GM19452 (cell line): ENCODE results near the gene UFD1.

Experiments
- ATAC-seq: cut with Tn5 transposase; IDR thresholded peaks from one replicate; pipeline ENCODE4 v1.9.1; 2021; ENCODE audit not compliant: unreplicated experiment

The UFD1 gene

DNA sequence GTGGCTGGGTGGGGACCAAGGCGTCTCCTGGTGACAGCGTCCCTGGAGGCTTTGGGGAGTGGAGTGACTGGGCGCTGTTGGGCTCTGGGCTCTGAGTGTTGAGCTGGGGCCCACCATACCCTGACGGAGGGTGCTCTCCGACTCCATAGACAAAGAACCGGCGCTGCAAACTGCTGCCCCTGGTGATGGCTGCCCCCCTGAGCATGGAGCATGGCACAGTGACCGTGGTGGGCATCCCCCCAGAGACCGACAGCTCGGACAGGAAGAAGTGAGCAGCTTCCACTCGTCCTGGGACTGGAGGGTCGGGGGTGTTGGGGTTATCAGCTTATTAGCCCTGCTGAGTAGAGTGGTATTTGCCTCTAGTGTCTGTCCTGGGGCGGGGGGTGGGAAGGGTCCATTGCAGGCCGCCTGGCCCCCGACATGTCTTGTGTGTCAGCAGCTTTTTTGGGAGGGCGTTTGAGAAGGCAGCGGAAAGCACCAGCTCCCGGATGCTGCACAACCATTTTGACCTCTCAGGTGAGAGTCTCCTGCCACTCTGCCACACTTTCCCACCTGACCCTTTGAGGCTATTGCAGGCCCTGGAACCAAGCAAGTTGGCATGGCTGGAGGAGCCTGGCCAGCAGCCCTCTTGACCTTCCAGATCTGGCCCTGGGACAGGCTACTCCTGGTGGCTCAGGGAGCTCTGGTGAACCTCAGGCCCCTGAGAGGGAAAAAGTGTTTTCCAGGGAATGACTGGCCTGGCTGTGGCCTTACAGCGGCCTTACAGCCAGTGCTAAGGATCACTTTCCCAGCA is 37.6 kb upstream of the UFD1 start:
- no peak for ATAC-seq

DNA sequence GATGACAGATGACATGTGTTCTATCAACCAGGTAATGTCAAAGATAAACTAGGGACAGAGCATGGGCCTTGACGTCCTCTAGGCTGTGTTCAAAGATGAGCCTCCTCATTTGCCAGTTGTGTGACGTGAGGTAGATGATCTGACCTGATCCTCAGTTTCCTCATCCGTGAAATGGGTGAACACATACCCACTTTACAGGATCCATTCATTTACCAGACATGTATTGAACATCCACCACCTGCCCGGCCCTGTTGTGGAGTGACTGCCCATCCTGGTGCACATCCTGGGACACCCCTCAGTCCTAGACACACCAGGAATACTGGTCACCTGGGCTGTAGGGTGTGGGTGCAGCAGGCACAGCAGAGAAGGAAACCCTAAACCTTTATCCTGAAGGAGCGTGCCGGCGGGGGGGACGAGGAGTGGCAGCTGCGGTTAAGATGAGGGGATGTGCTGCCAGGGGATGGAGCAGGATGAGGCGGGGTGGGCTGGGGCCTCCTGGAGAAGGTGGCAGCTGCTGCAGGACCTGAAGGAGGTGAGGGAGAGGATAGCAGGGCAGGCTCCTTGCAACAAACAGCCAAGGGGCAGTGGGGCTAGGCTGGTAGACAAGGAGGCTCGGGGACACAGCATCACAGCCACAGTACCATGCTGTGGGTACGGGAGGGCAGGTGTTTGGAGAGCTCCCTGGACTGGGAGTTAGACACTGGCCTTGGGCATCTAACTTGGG is 36.8 kb upstream of the UFD1 start:
- no peak for ATAC-seq

DNA sequence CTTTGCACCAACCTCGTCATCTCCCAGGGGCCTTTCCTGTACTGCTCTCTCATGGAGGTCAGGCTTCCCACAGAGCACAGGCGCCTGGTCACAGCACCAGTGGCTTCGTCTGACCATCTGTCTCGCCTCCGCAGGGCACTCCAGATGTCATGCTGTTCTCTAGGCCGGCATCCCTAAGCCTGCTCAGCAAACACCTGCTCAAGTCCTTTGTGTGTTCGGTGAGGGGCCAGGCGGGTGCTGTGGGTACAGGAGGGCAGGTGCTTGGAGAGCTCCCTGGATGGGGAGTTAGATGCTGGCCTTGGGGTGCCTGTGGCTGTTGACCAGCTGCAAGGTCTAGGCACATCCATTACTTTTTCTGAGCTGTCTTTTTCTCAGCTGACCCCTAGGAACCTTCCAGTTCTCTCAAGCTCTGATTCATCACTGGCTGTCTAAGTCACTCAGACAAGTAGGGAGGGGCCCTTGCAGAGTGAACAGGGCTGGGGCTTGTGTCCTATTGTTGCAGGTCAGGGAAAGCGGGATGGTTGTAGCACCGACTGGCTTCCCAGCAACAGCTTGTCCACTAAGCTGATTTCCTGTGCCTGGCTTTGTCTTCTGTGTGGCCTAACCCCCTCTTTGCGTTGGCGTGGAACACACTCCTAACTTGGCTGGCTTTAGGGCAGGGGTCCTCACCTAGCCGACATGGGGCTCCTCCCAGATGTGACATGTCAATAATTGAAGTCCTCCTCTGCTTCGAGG is 36.0 kb upstream of the UFD1 start:
- no peak for ATAC-seq

DNA sequence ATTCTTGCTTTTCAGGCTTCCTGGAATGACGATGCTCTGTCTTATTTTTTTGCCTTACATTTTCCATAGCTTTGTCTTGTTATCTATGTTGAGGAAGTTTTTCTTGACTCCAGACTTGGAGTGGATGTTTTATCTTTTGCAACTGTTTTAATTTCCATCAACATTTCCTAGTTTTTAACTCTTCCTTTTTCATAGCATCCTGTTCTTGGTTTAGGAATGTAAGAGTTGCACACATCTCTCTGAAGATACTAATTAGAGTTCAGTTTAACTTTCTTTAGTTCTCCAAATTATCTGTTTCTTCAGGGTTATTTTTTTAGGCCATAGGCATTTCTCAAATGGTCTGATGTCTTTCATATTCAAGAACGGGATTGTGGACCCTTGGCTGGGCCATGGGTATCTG is 34.8 kb upstream of the UFD1 start:
- ATAC-seq = no peak

DNA sequence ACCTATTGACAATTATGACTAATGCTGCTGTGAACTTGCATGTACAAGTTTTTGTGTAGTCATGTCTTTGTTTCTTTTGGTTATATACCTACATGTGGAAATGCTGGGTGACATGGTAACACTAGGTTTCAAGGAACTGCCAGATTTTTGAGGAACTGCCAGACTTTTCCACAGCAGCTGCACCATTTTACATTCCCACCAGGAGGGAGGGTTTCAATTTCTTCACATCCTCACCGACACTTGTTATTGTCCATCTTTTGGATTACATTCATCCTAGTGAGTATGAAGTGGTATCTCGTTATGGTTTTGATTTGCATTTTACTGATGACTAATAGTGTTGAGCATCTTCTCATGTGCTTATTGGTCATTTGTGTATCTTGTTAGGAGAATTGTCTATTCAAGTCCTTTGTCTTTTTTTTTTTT is 31.9 kb upstream of the UFD1 start:
- no peak for ATAC-seq

DNA sequence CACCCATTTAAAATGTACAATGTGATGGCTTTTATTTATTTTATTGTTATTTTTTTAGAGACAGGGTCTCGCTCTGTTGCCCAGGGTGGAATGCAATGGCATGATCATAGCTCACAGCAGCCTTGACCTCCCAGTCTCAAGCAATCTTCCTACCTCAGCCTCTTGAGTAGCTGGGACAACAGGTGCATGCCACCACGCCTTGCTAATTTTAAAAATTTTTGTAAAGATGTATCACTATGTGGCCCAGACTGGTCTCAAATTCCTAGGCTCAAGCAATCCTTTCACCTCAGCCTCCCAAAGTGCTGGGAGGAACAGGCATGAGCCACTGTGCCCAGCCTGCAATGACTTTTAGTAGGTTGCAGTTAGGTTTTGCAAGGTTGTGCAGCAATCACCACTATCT is 30.9 kb upstream of the UFD1 start:
- ATAC-seq = no peak

DNA sequence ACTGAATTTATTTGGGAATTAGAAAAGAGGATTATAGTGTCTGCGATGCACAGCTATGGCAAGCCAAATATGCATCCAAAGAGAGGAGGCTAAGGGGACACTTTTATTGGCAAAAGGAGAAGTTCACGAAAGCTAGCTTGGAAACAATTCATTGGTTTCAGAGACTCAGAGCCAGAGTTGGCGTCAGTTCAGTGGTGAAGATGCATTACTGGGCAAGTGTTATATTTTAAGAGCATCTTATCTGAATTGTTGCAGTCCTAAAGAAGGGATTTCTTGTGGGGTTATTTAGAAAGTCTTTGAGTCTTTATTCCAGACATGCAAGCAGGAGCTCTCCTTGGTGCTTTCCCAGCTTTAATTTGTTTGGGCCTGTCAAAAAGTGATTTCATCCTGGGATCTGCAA is 30.2 kb upstream of the UFD1 start:
- ATAC-seq = no peak

DNA sequence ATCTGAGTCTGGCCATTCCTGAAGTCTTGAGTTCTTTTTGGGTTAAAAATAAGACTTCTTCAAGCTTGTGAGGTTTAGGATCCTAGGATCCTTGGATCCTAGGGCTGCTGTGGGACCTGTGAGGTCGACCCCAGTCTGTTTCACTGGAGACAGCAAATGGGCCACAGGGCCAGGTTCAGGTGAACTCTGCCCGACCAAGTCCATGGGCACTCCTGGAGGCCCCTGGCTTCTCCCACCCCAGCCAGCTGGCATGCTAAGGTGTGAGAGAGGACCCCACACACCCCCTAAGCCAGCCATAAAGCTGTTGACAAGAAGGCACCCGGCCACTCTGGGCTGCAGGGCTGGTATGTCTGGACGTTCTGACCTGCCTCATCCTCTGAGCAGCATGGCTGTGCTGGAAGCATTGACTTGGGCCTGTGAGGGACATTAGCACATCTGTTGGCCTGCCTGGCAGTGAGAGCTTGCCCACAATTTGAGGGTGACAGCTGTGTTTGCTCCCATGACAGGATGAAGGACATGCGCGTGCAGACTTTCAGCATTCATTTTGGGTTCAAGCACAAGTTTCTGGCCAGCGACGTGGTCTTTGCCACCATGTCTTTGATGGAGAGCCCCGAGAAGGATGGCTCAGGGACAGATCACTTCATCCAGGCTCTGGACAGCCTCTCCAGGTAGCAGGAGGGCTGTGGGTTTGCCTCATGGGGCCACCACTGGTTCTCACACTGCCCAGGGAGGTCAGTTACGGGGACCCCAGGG is 29.2 kb upstream of the UFD1 start:
- no peak for ATAC-seq

DNA sequence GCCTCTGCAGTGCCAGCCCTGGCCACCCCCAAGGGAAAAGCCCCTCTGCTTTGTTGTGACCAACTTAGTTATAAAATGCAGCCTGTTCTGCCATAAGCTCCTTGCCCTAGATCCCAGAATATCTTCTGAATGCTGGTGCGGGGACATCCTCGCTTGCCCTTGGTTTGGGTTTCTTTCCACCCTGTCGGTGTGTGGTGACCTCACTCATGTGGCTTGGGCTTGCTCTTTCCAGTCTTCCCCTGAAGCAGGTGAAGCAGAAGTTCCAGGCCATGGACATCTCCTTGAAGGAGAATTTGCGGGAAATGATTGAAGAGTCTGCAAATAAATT is 28.5 kb upstream of the UFD1 start:
- ATAC-seq = no peak

DNA sequence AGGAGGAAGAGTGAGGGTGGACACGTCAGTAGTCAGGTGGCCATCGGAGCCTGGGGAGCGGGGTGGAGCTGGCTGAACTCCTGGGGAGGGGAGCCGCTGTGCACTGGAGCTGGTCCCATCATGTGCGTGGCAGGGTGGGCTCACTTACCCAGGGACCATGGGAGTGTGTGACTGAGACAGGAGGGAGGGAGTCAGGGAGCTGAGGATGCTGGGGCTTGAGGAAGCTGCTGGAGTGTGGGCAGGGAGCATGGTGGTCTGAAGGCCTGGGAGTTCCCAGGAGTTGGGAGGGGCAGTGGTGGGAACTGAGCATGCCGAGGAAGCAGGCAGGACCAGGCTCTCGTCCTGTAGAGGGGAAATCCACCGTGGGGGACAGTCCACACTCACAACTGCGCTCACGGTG is 27.2 kb upstream of the UFD1 start:
- ATAC-seq = no peak

DNA sequence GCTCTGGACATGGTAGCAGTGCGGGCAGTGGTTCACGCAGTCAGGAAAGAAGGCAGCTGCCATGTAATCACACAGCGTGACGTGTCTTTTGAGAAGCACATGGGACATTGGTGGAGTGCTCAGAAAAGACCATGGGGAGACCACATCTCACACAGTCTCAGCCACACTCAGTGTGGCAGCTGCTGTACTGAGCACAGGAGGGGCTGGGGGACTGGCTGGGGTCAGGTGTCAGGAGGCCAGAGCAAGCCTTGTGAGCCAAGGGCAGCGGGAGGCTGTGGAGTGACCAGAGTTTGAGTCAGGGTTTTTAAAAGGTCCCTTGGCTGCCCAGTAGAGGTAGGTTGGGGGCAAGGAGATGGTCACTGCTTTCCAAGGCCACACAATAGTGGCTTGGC is 26.7 kb upstream of the UFD1 start:
- no peak for ATAC-seq

DNA sequence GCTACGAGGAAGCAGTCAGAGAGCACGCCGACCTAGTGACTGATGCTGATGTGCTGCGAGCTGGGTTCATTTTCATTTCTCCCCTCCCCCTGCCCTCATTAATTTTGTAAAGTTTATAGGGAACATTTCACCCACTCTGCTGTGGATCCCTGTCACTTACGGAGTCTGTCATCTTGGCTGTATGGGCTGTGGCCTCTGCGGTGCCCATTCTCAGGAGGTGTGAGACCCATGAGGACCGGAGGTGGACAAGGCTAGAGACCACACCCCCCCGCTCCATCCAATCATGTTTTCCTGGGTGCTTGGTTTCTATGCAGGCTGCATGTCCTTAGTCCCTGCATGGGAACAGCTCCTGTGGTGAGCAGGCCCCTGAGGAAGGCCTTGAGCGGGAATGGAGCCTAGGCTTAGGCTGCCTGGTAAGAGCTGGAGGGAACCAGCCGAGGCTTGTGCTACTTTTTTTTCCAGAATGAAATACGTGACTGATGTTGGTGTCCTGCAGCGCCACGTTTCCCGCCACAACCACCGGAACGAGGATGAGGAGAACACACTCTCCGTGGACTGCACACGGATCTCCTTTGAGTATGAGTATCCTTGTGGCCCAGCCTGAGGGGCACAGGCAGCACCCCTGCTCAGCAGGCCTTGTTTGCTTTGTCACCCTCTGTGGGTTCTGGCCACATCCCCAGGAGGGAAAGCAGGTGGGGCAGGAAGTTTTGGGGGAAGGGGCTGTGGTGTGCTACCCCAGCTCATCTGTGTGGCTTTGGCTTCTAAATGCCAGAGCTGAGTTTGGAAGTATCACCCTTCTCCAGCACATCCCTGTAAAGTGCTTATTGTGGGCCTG is 26.1 kb upstream of the UFD1 start:
- ATAC-seq = no peak

DNA sequence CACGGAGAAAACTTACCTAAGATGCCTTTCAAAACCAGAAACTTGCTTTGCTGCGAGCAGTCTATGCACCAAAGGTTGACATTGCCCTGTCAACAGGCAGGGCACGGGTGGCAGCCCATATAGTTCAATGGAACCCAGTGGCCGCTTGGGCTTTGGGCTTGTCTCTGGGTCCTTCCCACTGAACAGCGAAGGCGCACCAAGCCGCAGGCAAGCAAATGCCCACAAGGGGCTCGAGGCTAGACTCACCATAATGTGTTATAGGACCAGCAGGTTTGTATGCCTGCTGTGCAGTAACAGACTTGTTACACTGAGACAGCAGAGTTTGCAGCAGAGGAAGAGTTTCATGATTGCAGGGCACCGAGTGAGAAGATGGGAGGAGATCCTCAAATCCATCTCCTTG is 24.9 kb upstream of the UFD1 start:
- no peak for ATAC-seq

DNA sequence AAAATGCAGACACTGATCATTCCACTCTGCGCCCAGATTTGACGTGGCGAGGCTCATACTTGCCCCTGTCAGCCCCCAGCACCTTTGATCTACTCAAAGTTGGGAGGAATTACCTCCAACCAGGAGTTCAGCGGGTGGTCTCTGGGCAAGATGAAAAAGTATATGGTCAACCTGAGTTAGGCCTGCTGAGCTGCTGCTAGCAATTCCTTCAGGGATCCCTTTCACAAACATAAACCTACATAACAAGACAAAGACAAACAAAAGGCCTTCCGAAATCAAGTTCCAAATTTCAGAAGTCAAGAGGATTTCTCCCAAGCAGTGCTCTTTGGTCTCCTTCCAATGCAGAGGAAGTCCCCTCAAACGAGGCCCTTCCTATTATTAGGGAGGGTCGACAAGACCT is 24.4 kb upstream of the UFD1 start:
- no peak for ATAC-seq

DNA sequence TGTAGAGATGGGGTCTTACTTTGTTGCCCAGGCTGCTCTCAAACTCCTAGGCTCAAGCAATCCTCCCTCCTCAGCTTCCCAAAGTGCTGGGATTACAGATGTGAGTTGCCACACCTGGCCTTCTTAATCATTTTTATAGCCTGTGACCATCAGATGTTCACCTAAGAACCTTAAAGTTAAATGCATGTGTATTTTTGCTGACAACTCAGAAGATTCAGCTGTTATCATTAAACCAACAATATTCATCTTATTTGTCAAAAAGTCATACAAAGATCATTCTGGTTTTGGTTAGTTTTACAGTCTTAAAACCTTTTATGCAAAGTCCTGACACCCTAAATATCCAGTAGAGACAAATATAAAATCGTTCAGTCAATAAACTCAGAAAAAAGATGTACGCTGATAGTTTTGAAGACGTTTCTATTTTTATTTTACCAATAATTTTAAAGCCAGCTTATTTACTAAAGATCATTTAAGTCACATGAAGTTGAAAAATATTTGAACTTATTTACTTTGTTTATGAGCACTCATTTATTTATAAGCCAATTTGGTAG is 23.0 kb upstream of the UFD1 start:
- ATAC-seq = no peak

DNA sequence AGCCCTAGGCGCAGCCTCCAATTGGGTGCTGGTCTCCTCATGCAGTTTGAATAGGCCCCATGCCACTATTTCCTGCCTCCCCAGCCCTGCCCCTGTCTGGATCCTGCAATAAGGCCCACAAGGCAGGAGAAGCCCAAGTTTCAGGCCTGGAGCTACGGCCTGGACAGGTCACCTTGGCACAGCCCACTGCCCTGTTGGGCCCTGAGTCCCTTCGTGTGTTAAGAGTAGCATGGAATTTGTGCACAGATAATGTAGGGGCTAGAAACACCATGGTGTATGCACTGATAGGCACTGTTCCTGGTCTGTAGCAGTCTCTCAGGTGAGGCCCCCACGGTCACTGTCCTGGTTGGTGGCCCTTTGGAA is 20.9 kb upstream of the UFD1 start:
- ATAC-seq = no peak

DNA sequence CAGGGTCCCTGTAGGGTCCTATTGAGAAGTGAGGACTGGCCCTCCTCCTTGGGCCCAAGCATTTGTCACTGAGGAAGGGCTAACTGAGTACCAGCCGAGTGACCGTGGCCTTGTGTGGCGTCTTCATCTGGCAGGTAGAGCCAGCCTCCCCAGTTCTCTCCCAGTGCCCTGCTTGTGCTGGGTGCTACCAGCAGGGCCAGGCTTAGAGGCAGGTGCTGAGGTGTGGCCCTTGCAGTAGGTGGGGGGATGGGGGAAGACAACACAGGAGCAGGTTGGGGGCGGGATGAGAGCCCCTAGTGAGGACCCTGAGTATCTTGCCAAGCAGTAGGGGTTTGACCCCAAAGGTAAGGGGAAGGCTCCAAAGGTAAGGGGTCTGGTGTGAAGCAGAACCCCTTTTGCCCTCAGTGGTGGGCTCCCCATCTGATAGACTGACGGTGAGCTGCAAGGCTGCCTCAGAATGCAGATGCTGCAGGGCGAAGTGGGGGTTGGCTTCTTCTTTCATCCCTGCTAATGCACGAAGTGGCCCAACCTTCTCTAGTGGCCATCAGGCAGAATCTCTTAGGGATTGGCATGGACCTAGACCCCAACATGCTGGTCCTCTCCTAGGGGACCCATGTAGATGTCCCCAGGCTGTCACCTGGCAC is 20.4 kb upstream of the UFD1 start:
- no peak for ATAC-seq

DNA sequence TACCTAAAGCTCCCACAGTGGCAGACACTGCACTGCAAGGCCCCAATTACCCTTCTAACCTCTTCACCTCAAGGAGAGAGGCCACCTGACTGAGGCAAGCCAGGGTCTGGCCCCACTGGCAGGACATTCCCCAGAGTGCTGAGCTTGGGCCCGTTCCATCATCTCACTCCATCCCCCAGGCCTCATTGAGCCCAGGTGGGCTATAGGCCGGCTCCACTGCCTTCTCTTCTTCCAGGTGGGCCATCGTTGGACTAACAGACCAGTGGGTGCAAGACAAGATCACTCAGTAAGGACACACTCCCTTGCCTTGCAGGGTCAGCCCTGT is 19.8 kb upstream of the UFD1 start:
- no peak for ATAC-seq

DNA sequence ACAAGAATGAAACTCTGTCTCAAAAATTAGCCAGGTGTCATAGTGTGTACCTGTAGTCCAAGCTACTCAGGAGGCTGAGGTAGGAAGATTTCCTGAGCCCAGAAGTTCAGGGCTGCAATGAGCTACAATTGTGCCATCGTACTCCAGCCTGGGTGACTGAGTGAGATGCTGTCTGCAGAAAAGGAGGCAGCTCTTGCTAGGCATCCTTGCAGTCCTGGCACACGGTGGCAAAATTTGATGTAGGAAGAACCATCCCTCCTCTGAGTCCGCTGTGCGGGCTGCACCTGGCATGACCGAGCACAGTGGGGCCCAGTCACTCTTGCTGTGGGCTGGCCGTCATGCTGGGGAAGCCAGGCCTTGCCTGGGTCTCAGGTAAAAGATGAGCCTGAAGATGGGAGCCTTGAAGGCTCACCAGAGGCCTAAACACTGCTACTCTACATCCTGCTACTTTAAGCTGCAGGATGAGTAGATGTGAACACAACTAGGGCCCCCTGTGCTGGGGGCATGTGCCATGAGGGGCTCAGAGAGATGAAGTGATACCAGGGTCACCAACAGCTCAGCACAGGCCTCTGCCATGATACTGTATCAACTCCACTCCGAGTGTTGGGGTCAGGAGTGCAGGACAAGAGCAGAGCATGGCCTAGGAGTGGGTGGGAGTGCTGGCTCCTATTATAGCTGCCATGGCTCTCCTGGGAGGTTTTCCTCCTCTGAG is 19.3 kb upstream of the UFD1 start:
- no peak for ATAC-seq
